ENCODE results near the gene NEK7.

The NEK7 gene

DNA sequence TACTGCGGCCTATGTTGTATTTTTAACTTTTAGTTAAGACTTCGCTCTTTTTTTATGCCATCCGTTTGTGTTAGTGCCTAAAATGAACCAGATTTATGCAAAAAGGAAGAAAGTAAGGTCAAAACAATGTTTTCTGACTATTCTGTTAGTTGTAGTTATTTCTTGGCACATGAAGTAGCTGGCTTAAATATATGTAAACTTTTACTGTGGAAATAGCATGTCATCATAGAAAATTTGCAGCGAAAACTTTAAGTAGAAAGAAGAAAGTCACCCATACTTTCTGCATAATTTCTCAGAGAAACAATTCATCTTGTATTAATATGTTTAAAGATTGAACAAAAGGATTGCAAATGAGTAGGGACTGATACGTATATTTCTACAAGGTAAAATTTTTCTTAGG is 106.4 kb downstream of the NEK7 start:
- no peak for DNase-seq

DNA sequence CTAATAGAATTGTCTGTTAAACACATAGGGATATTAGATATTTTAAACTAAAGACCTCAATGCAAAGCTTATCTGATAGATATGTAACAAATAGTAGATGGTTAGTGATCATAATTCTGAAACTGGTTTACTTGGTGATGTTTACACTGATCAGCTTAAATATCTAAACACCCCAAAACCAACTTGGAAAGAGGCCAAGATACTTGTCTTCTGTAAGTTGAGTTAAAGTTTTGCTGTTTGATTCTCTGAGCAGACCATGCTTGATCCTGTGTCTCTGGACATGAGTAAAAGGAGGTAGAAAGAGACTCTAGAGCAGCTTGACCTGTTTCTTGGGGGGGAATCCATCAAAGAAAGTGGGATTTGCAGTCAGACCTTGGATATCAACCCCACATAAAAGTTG is 107.5 kb downstream of the NEK7 start:
- DNase-seq: no peak

DNA sequence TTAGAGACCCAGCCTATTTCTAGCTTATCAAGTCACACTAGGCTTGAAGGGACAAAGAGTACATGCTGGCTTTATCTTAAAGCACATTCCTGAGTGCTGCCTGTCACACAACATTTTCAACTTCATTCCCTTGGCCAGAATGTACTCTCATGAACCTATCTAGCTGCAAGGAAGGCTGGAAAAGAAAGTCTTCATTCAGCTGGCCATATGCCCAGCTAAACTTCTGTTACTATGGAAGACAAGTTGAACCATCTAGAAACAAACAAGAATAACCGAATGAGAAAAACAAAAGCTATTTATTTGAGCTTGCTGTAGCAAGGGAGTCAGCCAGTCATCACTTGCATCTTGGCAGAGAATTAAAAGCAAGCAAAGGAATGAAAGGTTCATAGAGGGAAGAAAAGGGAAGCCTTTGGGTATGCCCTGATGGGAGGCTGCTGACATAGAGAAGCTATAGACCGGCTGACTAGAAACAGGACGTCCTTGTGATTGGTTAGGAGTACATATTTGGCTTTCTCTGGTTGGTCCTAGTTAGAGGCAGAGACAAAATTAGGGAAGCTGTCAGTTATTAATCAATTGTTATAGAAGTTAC is 108.4 kb downstream of the NEK7 start:
- no peak for DNase-seq

DNA sequence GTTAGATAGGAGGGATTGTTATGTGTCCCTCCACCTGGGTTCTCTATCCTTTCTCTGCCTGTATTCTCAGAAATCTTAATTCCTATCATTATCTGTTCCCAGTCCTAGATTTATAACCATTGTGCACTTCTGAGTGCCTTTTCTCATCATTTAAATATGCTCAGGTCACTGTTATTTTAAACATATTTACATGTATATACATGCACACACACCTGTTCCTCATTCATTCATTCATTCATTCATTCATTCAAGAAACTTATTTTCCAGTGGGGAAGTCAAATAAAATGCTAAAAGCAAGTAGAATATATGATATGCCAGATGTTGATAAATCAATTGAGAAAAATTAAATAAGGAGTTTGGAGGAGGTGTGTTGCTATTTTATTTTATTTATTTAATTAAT is 110.3 kb downstream of the NEK7 start:
- DNase-seq: no peak

DNA sequence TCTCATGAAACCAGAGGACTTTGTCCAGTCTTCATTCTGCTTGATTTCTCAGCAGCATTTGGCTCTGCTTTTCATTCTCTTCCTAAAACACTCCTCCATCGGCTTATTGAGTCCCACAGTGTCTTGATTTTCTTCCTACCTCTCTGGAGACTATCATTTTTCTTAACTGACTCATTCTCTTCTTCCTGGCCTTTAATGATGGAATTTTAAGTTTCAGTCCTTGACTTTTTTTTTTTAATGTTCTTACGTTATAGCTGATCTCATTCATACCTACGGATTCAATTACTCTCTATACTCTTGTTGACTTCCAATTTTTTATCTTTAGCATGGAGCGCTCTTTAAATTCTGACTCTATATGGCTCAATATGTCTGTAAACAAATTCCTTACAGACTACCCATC is 111.1 kb downstream of the NEK7 start:
- DNase-seq: no peak

DNA sequence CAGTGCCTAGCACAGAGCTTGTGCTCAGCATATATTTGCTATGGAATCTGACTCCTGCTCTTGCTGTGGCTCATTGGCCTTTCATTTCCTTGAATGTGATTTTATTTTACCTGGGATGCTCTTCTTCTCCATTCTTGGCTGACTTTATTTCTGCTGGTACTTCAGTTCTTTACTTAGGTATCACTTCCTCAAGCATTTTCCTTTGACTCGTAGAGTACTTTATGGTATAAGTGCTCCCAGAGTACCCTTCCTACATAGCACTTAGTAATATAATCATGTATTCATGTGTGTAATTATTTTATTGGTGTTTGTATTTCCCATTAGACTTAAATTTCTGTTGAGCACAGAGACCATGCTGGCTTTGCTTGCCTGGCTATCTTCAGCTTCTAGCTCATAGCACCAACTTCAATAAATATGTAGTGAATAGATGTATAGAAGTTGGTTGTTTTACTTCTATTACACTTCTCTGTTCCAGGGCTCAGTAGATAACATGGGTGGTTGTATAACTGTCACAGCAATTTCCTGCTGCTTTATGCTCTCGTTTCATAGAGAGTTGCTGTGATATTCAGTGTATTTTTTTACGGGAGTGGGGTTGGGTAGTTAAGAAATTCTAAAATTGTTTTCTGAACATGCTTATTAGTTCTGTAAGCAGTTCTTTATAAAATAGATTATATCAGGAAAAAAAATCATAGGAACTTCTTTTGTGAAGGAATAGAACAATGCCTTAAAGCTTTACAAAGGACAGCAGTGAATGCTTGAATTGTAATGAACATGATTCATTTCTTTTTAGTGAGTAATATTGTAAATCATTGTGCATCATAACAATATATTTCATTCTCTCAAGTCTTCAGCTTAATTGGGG is 112.2 kb downstream of the NEK7 start:
- DNase-seq: no peak

DNA sequence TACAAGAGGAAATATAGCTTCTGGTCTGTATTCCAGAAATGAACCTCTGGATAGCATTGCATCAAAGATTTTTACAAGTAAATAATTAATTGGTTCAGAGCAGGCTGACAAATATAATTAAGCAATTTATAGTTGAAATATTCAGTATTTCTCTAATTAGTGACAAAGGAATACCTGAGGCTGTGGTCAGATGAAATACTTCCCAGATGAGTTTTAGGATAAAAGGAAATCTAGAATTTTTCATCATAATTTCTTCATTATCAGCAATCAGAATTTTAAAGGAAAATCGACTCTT is 112.8 kb downstream of the NEK7 start:
- no peak for DNase-seq

DNA sequence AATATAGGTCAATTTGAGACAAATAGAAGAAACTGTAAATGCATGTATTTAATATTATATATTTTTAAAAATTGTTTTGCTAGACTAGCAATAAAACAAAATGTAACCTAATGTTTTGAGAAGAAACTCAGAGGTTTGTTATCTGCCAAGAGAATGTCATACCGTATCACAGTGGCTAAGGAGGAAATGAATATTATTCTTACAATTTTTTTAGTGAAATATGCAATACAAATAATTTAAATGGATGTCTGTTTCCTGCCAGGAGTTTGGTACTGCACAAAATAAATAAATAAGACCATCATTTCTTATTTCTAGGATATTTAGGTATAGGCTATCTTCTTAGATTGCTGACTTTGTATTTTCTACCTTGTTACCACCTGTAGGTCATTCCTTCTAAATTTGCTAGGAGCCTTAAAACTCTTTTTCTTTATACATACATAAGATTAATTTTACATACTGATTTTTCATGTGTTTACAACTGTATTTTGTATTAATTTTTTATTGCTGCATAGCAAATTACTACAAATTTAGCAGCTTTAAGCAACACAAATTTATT is 113.6 kb downstream of the NEK7 start:
- DNase-seq: no peak

DNA sequence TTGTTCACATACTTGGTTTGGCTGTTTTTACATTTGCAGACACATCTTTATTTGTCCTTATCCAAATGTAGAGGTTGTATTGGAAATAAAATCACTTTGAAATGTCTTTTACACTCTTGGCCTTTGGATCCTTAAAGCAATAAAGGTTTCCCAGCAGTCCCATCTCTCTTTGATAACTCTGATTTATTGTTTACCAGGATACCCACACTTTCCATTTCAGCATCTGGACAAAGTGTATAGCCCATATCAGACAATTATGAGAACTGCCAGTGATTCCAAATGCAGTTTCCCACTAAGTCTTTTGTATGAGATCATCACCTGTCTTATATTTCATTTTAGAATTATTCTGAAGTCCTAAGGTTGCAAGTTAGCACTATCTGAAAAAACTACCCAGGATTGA is 114.7 kb downstream of the NEK7 start:
- DNase-seq: no peak

DNA sequence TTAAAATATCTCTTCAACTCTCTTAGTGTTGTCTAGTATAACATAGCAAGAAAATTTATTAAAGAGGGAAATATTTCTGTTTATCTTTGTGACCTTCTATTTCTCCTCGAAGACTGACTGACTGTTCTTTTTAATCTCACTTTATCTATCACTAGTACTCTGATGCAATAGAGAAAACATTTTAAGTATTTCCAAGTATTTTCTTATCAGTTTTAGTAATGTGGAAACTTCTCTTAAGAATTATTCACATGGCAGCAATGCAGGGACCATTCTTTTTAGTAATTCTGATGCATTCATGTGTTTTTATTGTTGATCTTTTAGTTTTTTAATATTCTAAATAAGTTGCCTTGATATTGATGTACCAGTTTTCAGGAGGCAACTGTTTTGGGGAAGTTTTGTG is 115.7 kb downstream of the NEK7 start:
- no peak for DNase-seq

DNA sequence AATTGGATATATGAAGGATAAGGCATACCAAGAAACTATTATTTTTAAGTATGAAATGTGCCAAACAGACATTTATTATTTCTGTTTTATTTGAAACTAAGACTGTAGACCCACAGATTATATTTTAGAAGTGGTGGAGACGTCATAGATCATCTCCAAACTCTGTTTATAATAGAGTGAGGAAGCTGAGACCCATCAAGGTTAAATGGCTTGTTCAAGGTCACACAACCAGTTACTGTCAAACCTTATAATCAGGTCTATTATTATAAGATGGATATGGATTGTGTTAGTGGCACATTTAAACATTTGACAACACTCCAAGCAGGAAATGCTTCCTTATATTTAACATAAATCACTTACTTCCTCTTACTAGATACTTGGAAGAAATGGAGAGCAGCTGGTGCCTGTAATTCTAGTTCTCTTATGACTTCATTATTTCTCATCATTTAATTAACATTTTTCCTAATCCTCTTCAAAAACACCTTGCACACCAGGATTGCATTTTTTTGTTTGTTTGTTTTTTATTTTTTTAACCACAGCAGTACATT is 117.0 kb downstream of the NEK7 start:
- no peak for DNase-seq

DNA sequence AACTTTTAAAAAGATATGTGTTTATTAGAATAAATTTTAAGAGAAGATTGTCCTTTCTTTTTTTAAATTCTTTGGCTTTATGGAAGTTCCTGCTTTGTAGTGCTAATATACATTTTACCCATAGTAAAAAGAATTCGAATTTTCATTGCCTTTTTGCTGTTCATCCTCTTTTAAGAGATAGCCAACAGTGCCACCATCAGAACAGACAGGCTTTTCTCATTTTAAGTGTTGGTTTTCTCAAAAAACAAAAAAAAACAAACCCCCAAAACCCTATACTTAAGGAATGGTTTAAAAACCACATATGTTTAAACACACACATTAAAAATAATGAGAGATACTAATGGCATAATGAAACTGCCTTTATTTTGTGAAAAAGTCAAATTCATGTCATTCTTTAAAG is 118.8 kb downstream of the NEK7 start:
- no peak for DNase-seq

DNA sequence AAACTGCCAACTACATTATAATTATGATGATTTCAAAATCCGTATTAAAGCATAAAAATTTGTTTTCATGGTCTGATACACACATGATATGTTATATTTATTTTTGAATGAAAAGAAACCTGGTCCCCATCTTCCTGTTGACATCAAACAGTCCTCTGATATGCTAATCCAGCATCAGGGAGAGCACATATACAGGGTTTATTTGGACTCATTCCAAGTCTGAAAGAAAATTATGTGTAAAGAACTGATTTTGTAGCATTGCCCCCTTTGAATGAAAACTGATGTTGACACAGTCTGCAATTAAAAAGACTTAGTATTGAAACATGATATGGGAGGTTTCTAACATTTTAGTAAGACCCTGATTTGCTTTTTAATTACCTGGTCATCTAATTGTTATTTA is 119.4 kb downstream of the NEK7 start:
- no peak for DNase-seq

DNA sequence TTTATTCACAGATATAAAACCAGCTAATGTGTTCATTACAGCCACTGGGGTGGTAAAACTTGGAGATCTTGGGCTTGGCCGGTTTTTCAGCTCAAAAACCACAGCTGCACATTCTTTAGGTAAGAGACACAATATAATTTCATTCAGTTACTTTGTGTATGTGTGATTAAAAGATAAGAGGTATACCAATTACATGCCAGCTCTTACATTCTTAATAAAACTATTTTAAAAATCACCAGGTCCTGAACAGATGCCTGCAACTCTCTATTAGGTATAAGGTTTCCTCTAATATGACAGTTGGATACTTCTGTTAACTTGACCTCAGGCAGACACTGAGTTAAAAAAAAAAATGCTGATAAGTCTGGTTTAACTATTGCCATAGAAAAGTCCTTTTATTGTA is 122.1 kb downstream of the NEK7 start:
- no peak for DNase-seq

DNA sequence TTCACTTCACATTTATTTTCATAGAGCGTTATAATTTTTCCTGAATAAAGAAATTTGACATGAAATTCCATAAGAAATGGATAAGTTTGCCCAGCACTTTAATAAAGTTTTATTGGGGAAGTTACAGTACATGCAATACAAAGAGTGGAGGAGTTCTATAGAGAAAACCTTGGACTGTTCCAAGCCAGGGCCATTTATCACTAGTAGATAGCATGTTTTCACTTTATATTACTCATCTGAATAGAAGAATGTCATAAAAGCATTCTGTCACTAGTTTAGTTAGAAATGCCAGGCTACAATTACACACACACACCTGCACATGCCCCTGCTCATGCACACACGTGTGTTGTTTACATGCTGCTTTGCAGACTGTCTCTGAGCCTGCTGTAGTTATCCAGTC is 123.3 kb downstream of the NEK7 start:
- no peak for DNase-seq

DNA sequence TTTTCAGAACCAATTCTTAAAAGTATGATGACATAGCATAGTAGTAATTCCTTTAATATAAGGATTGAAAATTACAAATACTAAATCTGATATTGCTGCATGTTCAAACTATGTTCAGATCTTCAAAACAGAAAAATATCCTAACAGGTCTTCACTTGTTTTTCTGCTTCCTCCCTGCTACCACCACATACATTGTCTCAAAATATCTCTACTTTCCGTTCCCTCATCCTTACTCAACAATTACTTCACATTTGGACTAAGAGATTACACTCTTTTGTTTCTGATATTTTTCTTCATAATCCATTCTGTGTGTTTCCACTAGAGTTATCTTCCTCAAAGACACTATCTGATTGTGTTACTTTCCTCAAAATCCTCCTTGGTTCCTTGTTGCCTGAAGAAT is 125.1 kb downstream of the NEK7 start:
- no peak for DNase-seq

DNA sequence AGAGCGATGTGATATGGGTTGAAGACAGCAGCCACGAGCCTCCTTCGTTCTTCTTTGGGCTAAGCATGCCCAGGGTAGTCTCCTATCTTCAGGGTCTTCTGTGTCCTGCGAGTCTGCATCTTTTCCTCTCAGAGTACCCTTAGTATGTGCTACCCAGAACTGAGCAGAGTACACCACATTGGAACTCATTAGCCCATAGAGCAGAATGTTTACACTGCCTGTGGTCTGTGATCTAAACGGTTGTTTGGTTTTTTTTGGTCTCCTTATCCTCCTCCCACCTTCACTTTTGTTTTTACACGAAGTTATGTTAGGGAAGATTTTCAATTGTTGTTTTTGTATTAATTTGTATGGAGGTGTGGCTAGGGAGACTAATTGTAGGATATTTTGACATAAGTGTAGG is 126.4 kb downstream of the NEK7 start:
- no peak for DNase-seq

DNA sequence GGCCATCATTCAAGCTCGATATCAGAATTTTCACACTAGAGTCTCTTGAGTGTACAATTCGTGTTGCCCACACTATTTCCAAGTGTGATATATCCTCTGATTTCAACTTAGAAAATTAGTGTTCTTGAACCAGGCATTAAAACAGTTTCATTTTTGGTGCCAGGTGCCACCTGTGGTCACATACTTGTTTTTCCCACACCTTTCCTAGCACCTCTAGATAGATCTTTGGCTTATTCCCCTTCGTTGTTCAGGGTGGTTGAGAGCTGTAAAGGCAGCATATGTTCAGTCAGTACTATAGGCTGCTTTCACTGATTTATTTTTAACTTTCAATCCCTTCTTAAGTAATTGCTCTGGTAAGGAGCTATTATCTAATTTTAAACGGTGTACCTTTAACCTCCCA is 131.1 kb downstream of the NEK7 start:
- no peak for DNase-seq

DNA sequence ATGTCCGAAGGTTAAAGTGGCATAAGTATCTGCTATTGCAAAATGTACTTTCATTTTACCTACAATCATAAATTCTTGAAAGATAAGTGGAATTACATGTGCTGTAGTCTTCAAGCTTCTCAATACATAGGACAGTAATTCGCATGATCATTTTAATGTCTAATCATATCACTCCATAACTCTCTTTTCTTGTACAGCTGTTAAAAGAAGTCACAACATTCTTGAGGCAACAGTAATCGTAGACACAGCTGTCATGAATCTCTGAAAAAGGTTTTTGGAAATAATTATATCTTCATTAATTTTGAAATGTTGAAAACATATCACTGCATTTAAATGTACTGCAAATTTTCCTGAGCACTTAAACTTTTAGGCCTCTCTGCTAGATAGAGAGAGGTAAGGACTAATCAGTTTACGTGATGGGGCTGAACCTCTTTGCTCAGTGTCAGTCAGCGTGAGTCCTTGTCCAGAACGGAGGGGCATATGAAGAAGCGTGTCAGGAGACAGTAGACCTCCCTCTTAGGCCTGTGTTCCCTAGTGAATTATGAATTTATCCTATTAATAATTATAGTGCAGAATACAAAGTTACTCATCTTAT is 133.4 kb downstream of the NEK7 start:
- DNase-seq: no peak

DNA sequence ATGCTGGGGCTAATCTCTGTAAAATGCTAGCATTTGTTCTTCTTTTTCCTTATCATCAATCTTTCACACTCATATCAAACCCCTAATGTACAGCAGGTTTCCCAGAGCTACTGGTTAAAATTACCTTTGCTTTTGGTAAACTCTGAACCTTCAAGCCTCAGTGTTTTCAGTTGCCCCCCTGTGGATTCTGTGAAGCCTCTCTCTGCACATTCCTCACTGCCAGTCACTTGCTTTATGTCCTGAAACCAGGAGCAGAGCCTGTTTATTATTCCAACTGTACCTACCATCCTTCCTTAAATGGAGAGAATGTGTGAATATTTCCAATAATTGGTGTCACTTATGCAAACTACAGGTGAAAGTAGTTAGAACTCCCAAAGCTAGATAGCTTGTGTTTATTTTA is 134.2 kb downstream of the NEK7 start:
- no peak for DNase-seq

DNA sequence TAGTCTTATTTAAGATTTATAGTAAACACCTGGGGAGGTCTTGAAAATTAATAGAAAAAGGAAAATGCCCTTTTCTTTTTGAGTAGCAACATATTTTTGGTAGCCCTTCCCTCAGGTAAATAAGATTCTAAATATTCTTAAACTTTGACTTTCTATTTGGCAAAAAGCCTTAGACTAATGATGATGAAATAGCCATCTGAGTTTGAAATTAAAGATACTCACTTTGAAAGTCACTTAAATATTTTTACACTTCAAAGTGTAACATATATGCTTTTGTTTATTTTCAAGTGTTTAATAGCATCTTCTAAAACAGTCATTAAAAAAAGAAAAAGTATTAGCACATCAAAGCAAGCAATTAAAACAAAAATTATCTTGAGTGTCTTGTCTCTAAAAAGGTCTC is 135.1 kb downstream of the NEK7 start:
- DNase-seq: no peak

DNA sequence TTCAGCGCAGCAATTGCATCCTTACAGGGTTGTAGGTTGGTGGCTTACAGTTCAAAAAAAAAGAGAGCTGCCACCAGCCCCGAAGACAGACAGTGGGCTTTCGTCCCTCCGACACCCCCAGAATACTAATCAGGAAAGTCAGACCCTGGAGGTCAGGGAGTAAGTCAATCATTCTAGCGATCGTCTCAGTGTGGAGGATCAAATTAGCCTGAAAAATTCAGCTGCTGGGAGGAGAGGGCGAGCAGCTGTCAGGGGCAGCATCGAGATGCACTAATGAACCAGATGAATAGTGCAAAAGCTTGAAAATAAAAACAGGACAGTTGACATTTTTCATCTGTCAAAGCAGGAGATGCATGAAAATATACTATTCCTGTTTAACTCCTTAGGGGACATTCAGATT is 138.4 kb downstream of the NEK7 start:
- no peak for DNase-seq

DNA sequence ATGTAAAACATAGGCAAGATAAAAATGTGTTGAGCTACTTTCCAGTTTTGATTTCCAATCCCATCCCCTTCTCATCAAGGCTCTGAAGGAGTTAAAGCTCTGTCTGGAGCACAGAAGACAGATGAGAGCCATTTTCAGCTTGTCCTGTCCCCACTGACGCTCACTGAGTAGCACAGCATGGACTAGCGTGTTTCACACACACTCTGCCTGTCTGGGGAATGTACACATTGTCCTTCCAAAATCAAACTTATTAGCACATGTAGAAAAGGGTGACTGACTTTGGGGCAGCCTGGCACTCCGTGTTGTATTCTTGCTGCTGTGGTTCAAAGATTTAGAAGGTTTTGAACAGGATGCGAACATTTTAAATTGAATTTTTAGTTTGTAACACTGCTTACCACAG is 139.2 kb downstream of the NEK7 start:
- DNase-seq: no peak

DNA sequence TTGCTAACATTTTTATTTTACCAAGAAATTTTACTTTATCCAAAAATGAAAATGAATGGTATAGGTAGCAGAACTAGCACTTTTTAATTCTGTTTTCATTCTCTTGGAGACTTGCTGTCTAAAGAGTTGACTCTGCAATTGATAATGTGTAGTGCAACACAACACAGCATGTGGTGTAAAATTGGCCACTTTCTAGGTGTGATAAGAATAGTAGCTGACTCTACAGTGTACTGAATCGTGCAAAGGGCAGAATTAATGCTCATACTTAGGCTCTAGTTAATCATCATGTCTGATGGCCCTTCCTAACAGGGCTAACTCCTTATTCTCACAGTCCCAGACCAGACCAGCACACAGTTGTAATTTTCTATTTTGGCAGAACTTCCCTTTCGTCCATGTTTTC is 140.5 kb downstream of the NEK7 start:
- no peak for DNase-seq

Measured in inflammatory macrophage treated with lipopolysaccharide for 1 hour (primary cell).